GM21737 (cell line): ENCODE results near the gene IVNS1ABP.

Source experiments
- ATAC-seq: cut with Tn5 transposase; IDR thresholded peaks from one replicate; pipeline ENCODE4 v1.9.1; 2021; ENCODE audit warnings: mild to moderate bottlenecking, moderate library complexity; ENCODE audit not compliant: unreplicated experiment

IVNS1ABP gene

GRCh38 chr1:185295091-185295490 is 22.0 kb downstream of the IVNS1ABP start:
- no peak for ATAC-seq

- ATAC-seq = no peak
These were observed 23.0 kb downstream of the IVNS1ABP start for GRCh38 chr1:185293967-185294542.

GRCh38 chr1:185292237-185292636 is 24.8 kb downstream of the IVNS1ABP start:
- no peak for ATAC-seq

- ATAC-seq = no peak
These were observed 25.4 kb downstream of the IVNS1ABP start for GRCh38 chr1:185291652-185292051.

GRCh38 chr1:185291159-185291558 is 25.9 kb downstream of the IVNS1ABP start:
- ATAC-seq = no peak

- no peak for ATAC-seq
These were observed 27.2 kb downstream of the IVNS1ABP start for GRCh38 chr1:185289880-185290279.

- ATAC-seq = no peak
These were observed 28.6 kb downstream of the IVNS1ABP start for GRCh38 chr1:185288435-185288834.

- no peak for ATAC-seq
These were observed 29.6 kb downstream of the IVNS1ABP start for GRCh38 chr1:185287451-185287850.

GRCh38 chr1:185284533-185285276 is 32.3 kb downstream of the IVNS1ABP start:
- no peak for ATAC-seq

GRCh38 chr1:185284116-185284515 is 32.9 kb downstream of the IVNS1ABP start:
- no peak for ATAC-seq

- peak; percentile 96 for ATAC-seq
These were observed 35.8 kb downstream of the IVNS1ABP start for GRCh38 chr1:185281245-185281644.

GRCh38 chr1:185280589-185280988 is 36.5 kb downstream of the IVNS1ABP start:
- ATAC-seq = no peak

GRCh38 chr1:185279571-185279970 is 37.5 kb downstream of the IVNS1ABP start:
- no peak for ATAC-seq

GRCh38 chr1:185271921-185272320 is 45.1 kb downstream of the IVNS1ABP start:
- ATAC-seq = no peak

- no peak for ATAC-seq
These were observed 48.7 kb downstream of the IVNS1ABP start for GRCh38 chr1:185268352-185268751.

- no peak for ATAC-seq
These were observed 49.3 kb downstream of the IVNS1ABP start for GRCh38 chr1:185267701-185268100.

GRCh38 chr1:185267301-185267700 is 49.7 kb downstream of the IVNS1ABP start:
- no peak for ATAC-seq

GRCh38 chr1:185265314-185265713 is 51.7 kb downstream of the IVNS1ABP start:
- no peak for ATAC-seq

GRCh38 chr1:185263780-185264179 is 53.3 kb downstream of the IVNS1ABP start:
- no peak for ATAC-seq

- no peak for ATAC-seq
These were observed 53.8 kb downstream of the IVNS1ABP start for GRCh38 chr1:185263292-185263691.

- ATAC-seq = no peak
These were observed 54.9 kb downstream of the IVNS1ABP start for GRCh38 chr1:185262151-185262550.

GRCh38 chr1:185260611-185261010 is 56.4 kb downstream of the IVNS1ABP start:
- ATAC-seq = no peak

GRCh38 chr1:185258676-185259075 is 58.4 kb downstream of the IVNS1ABP start:
- ATAC-seq = no peak
